Testis (tissue), 3 donors: ENCODE measurements around the gene GPR162. TPM values are rescaled to one million over a fixed set of nuclear protein-coding genes. Genes with fewer than 3 reads are reported as not detected.

ENCODE experiments used
- DNase-seq: peaks from one replicate; pipeline ENCODE4 v3.0.0-alpha.2; 2019
- H3K27ac ChIP-seq, 2 donors: fragments of 200-600 bp; sonication (generic); one replicate each; pipeline ENCODE4 v1.5.1; 2019
- H3K27me3 ChIP-seq: fragments of 200-600 bp; sonication (generic); one replicate; pipeline ENCODE4 v1.5.1; 2019
- H3K36me3 ChIP-seq: fragments of 200-600 bp; sonication (generic); one replicate; pipeline ENCODE4 v1.5.1; 2017; ENCODE audit warnings: low read depth; ENCODE audit errors: missing control alignments
- H3K4me1 ChIP-seq: fragments of 200-600 bp; sonication (generic); one replicate; pipeline ENCODE4 v1.5.1; 2019
- H3K4me3 ChIP-seq, 2 donors: fragments of 200-600 bp; sonication (generic); one replicate each; pipeline ENCODE4 v1.5.1; 2017 to 2019
- H3K9me3 ChIP-seq: fragments of 200-600 bp; sonication (generic); one replicate; pipeline ENCODE4 v1.5.1; 2017
- POLR2A ChIP-seq: fragments of 450-650 bp; IDR thresholded peaks from one replicate; pipeline ENCODE4 v1.6.1; 2017; ENCODE audit warnings: antibody characterized with exemption, mild to moderate bottlenecking, moderate library complexity
- WGBS, 2 donors: methylation state at CpG; one replicate each; pipeline ENCODE4 v1.1.5; 2018; 5-methylcytosine and 5-hydroxymethylcytosine counted together
- intact Hi-C: fragments of 100-400 bp; cut with DNase I; formaldehyde crosslinking; loops from one replicate; pipeline ENCODE4 v1.15.1; 2023; ENCODE audit warnings: low total_unique reads
- polyA plus RNA-seq: library from polyadenylated mRNA; stranded (reverse); fragments of 350-450 nt; fragmentation: Illumina TruSeq; extraction: RNeasy Lipid Tissue Mini Kit (QIAGEN cat#74804); gene quantifications from one replicate; pipeline ENCODE4 v1.2.3, GENCODE V29; 2014; ENCODE audit warnings: low read depth, low replicate concordance; ENCODE audit not compliant: insufficient read depth
- total RNA-seq, 2 donors: library from RNA; depleted of rRNA; stranded (reverse); fragments of >200 nt; gene quantifications; one replicate each; pipeline ENCODE4 v1.2.3, GENCODE V29; 2016
- TF ChIP-seq, protein P1 (sequence below), 3 experiments: fragments of 450-650 bp in 2 of 3; fragments of 200-600 bp in 1 of 3; sonication (generic) in 1 of 3; IDR thresholded peaks; one replicate each; pipeline ENCODE4 v1.5.1; 2016 to 2019; ENCODE audit warnings: antibody characterized with exemption in 3 of 3, mild to moderate bottlenecking in 2 of 3, moderate library complexity in 1 of 3

The GPR162 gene
- total and polyA plus RNA-seq, 3 donors from 2014 or later: 0.94 to 2.2 (median 1.8) TPM

DNA sequence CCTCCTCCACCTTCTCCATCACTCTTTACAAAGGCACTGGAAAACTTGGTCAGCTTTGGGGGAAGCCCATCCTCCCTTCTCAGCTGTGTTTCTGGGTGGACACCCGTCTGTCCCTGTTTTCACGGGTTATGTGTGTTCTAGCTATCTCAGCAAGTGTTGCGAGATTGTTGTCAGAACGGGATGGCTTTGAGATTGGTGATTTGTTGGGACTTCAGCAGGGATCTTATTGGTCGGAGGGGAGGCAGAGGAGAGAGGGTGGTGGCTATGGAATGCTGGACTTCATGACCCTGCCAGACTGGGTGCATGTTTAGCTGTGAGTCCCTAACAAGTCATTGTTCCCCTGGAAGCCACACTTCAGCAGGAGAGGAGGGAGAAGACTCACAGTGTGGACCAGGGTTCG, 32.4 kb downstream of the GPR162 start:
- no peak for TF ChIP-seq POLR2A
- TF ChIP-seq, protein P1, sequence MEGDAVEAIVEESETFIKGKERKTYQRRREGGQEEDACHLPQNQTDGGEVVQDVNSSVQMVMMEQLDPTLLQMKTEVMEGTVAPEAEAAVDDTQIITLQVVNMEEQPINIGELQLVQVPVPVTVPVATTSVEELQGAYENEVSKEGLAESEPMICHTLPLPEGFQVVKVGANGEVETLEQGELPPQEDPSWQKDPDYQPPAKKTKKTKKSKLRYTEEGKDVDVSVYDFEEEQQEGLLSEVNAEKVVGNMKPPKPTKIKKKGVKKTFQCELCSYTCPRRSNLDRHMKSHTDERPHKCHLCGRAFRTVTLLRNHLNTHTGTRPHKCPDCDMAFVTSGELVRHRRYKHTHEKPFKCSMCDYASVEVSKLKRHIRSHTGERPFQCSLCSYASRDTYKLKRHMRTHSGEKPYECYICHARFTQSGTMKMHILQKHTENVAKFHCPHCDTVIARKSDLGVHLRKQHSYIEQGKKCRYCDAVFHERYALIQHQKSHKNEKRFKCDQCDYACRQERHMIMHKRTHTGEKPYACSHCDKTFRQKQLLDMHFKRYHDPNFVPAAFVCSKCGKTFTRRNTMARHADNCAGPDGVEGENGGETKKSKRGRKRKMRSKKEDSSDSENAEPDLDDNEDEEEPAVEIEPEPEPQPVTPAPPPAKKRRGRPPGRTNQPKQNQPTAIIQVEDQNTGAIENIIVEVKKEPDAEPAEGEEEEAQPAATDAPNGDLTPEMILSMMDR (IDR thresholded peaks at IDR 0.05): no peak
- no peaks in the 10 kb centered on the region for H3K9me3 ChIP-seq
- intact Hi-C loops: no loop called here
- peaks cover 19% of the 10 kb centered on the region for H3K4me1 ChIP-seq
- WGBS, 2 donors: 27 to 61% methylated on average over 6 of the region's 6 CpGs
- H3K27me3 ChIP-seq: no peaks in the 10 kb centered on the region
- DNase-seq: no peak
- no peak overlapping the region for H3K4me3 ChIP-seq
- H3K27ac ChIP-seq: peak overlapping the region; percentile 71 to 98
- H3K36me3 ChIP-seq: no peaks in the 10 kb centered on the region

DNA sequence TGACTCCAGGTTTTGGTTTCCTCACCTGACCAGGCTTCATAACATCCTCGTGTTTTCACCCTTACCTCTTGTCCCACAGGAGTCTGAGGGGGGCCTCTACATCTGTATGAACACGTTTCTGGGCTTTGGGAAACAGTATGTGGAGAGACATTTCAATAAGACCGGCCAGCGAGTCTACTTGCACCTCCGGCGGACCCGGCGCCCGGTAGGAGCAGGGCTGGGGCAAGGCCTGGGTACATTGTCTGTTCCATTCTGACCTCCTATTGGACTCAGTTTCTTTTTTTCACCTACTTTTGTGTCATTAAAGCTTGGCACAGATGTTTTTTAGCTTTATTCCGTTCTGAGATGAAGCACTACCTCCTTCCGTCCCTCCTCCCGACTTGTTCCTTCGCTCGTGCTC, 33.7 kb downstream of the GPR162 start:
- no peaks in the 10 kb centered on the region for H3K36me3 ChIP-seq
- H3K9me3 ChIP-seq: no peaks in the 10 kb centered on the region
- peaks cover 19% of the 10 kb centered on the region for H3K4me1 ChIP-seq
- no peaks in the 10 kb centered on the region for H3K27me3 ChIP-seq
- WGBS, 2 donors: 89 to 92% methylated on average over 14 of the region's 14 CpGs
- TF ChIP-seq, protein P1 (IDR thresholded peaks at IDR 0.05): no peak
- TF ChIP-seq POLR2A: no peak
- intact Hi-C loops: no loop called here
- no peak overlapping the region for H3K4me3 ChIP-seq
- H3K27ac ChIP-seq: peak overlapping the region in 1 of 2 donors; percentile 98
- no peak for DNase-seq

- 93 to 98% methylated on average over 2 of the region's 2 CpGs for WGBS, 2 donors
- no peaks in the 10 kb centered on the region for H3K36me3 ChIP-seq
- H3K4me1 ChIP-seq: peaks cover 10% of the 10 kb centered on the region
- TF ChIP-seq POLR2A: no peak
- TF ChIP-seq, protein P1 (IDR thresholded peaks at IDR 0.05): no peak
- intact Hi-C loops: no loop called here
- DNase-seq: no peak
- no peaks in the 10 kb centered on the region for H3K9me3 ChIP-seq
- H3K27ac ChIP-seq: no peak overlapping the region
- no peaks in the 10 kb centered on the region for H3K27me3 ChIP-seq
- no peak overlapping the region for H3K4me3 ChIP-seq
These were observed 37.2 kb downstream of the GPR162 start for GRCh38 chr12:6858799-6859198.

GRCh38 chr12:6860116-6860515, 38.5 kb downstream of the GPR162 start:
- WGBS, 2 donors: 91 to 97% methylated on average over 9 of the region's 9 CpGs
- Histone ChIP-seq H3K27me3 (no peaks in the 10 kb centered on the region), H3K27ac (no peak overlapping the region), H3K4me3 (no peak overlapping the region), H3K36me3 (no peaks in the 10 kb centered on the region), H3K4me1 (no peaks in the 10 kb centered on the region), H3K9me3 (no peaks in the 10 kb centered on the region)
- intact Hi-C loops: no loop called here
- TF ChIP-seq, protein P1 (IDR thresholded peaks at IDR 0.05): no peak
- TF ChIP-seq POLR2A: no peak
- no peak for DNase-seq

DNA sequence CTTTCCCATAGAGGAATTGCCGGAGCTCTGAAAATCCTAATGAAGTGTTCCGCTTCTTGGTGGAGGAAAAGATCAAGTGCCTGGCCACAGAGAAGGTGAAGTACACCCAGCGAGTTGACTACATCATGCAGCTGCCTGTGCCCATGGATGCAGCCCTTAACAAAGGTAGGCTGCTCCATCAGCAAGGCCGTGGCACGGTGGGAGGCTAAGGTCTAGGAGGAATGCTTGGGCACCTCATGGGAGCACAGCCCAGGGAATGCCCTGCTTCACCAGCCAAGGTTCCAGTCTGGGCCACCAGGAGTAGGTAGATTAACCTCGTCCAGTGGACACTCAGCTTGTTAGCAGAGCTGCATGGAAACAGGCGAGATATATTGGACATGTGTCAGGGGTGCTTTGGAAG, 39.3 kb downstream of the GPR162 start:
- no peak for TF ChIP-seq POLR2A
- TF ChIP-seq, protein P1 (IDR thresholded peaks at IDR 0.05): no peak

More for the DNA sequence above, 39.3 kb downstream of the GPR162 start:
- intact Hi-C loops: no loop called here
- no peak for DNase-seq
- no peaks in the 10 kb centered on the region for H3K4me1 ChIP-seq
- no peak overlapping the region for H3K27ac ChIP-seq
- H3K27me3 ChIP-seq: no peaks in the 10 kb centered on the region
- H3K36me3 ChIP-seq: no peaks in the 10 kb centered on the region
- WGBS, 2 donors: 92 to 98% methylated on average over 7 of the region's 7 CpGs
- H3K9me3 ChIP-seq: no peaks in the 10 kb centered on the region
- no peak overlapping the region for H3K4me3 ChIP-seq
